ENCODE data around the gene TRHDE.

DNA sequence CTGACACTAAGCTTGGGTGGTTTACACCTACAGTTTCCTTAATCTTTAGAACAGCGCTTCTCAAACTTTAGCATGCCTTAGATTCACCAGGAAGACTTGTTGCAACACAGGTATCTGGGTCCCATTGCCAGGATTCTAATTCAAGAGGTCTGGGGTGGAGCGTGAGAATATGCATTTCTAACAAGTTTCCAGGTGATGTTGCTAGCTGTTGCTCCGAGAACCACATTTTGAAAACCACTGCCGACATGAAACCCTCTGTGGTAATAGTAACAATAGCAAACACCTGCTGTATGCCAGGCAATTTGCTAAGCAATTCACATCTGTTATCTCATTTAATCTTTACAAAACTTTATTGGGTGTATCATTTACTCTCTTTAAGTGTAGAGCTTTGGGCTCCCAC lies 58.6 kb downstream of the TRHDE start:
- TF ChIP-seq CTCF (conservative IDR thresholded peaks at IDR 0.05; ENCODE audit: low read depth, low read length) (no peak), EZH2 (IDR thresholded peaks at IDR 0.05; ENCODE audit: low read length, unreplicated experiment) (no peak)
